Mesothelial cell of epicardium (in vitro differentiated cells): ENCODE measurements around the gene RAB26. TPM values are rescaled to one million over a fixed set of nuclear protein-coding genes. Genes with fewer than 3 reads are reported as not detected.
A peak's percentile ranks its signal among the peaks of the same experiment; 100 is the strongest.

Experiments
- DNase-seq, 2 experiments: peaks; one replicate each; pipeline ENCODE4 v3.0.0; 2021; ENCODE audit warnings: low spot score in 2 of 2; ENCODE audit not compliant: unreplicated experiment in 2 of 2
- H3K27ac Mint-ChIP-seq: 2 replicates; pipeline ENCODE4 v1.8.0; 2021; ENCODE audit warnings: mixed read lengths
- H3K27me3 Mint-ChIP-seq: 2 replicates; pipeline ENCODE4 v1.8.0; 2021; ENCODE audit warnings: low read depth, mixed read lengths
- H3K36me3 Mint-ChIP-seq: 2 replicates; pipeline ENCODE4 v1.8.0; 2021; ENCODE audit warnings: mixed read lengths
- H3K4me1 Mint-ChIP-seq: 2 replicates; pipeline ENCODE4 v1.8.0; 2021; ENCODE audit warnings: mixed read lengths
- H3K4me3 Mint-ChIP-seq: 2 replicates; pipeline ENCODE4 v1.8.0; 2021; ENCODE audit warnings: mild to moderate bottlenecking, moderate library complexity, mixed read lengths
- H3K9me3 Mint-ChIP-seq: 2 replicates; pipeline ENCODE4 v1.8.0; 2021; ENCODE audit warnings: mixed read lengths
- CTCF ChIP-seq: fragments of 200-600 bp; sonication (generic); IDR thresholded peaks from one replicate; pipeline ENCODE4 v1.5.0; 2021; ENCODE audit warnings: antibody characterized with exemption; ENCODE audit not compliant: unreplicated experiment
- total RNA-seq: library from RNA; stranded (reverse); gene quantifications from 3 replicates; pipeline ENCODE4 v1.2.1, GENCODE V29; 2021

RAB26 gene
- total RNA-seq, 1 donor from 2014 or later: 1.5 TPM

- Mint-ChIP-seq H3K4me1 (peaks cover 28% of the 10 kb centered on the region), H3K36me3 (peaks cover 4% of the 10 kb centered on the region), H3K9me3 (no peaks in the 10 kb centered on the region), H3K27me3 (no peaks in the 10 kb centered on the region), H3K27ac (no peak overlapping the region), H3K4me3 (peak overlapping the region; percentile 17)
- TF ChIP-seq CTCF: no peak
- no peak for DNase-seq
Measured at GRCh38 chr16:2147378-2147777, 1.0 kb upstream of the RAB26 start.

- no peak for TF ChIP-seq CTCF
- no peaks in the 10 kb centered on the region for H3K27me3 Mint-ChIP-seq
- no peak overlapping the region for H3K27ac Mint-ChIP-seq
- DNase-seq: no peak
- H3K9me3 Mint-ChIP-seq: no peaks in the 10 kb centered on the region
- H3K4me1 Mint-ChIP-seq: peaks cover 39% of the 10 kb centered on the region
- H3K36me3 Mint-ChIP-seq: peaks cover 4% of the 10 kb centered on the region
- peak overlapping the region; percentile 59 for H3K4me3 Mint-ChIP-seq
Measured at GRCh38 chr16:2148714-2149629, 547 bp downstream of the RAB26 start.

- DNase-seq: no peak
- Mint-ChIP-seq H3K4me1 (peaks cover 48% of the 10 kb centered on the region), H3K4me3 (peak overlapping the region; percentile 59), H3K27ac (peak overlapping the region; percentile 6), H3K36me3 (peaks cover 4% of the 10 kb centered on the region), H3K27me3 (no peaks in the 10 kb centered on the region), H3K9me3 (no peaks in the 10 kb centered on the region)
- no peak for TF ChIP-seq CTCF
Measured at GRCh38 chr16:2149630-2150417, 1.4 kb downstream of the RAB26 start.

- Mint-ChIP-seq H3K4me3 (peak overlapping the region; percentile 59), H3K36me3 (peaks cover 4% of the 10 kb centered on the region), H3K27me3 (no peaks in the 10 kb centered on the region), H3K27ac (no peak overlapping the region), H3K4me1 (peaks cover 48% of the 10 kb centered on the region), H3K9me3 (no peaks in the 10 kb centered on the region)
- DNase-seq: no peak
- no peak for TF ChIP-seq CTCF
Measured at GRCh38 chr16:2150418-2151187, 2.2 kb downstream of the RAB26 start.

- Mint-ChIP-seq H3K36me3 (peaks cover 4% of the 10 kb centered on the region), H3K27me3 (no peaks in the 10 kb centered on the region), H3K4me1 (peaks cover 50% of the 10 kb centered on the region), H3K27ac (no peak overlapping the region), H3K9me3 (no peaks in the 10 kb centered on the region), H3K4me3 (peak overlapping the region; percentile 41)
- no peak for TF ChIP-seq CTCF
- DNase-seq: no peak
Measured at GRCh38 chr16:2151188-2152091, 3.0 kb downstream of the RAB26 start.
